ENCODE data around the gene TMEM62. TPM values are rescaled to one million over a fixed set of nuclear protein-coding genes. Genes with fewer than 3 reads are reported as not detected.
A peak's percentile ranks its signal among the peaks of the same experiment; 100 is the strongest.
"Not testable (repeated sequence)": the region's sequence is repeated elsewhere in the genome, so short reads cannot be mapped to it uniquely, and the experiment has no call there.

The TMEM62 gene
- total RNA-seq, 2 donors from 2014 or later, result 10.4 to 16.0 TPM

- H3K9me3 Mint-ChIP-seq, result no peaks in the 10 kb centered on the region
- DNase-seq (ENCODE audit: low spot score in 2 of 2) (no peak), ATAC-seq (no peak)
- H3K27ac Mint-ChIP-seq, result no peak overlapping the region
- peaks cover 7 to 21% of the 10 kb centered on the region in 2 donors for H3K36me3 Mint-ChIP-seq
Observed at GRCh38 chr15:43190178-43190577, 56.8 kb downstream of the TMEM62 start.

DNA sequence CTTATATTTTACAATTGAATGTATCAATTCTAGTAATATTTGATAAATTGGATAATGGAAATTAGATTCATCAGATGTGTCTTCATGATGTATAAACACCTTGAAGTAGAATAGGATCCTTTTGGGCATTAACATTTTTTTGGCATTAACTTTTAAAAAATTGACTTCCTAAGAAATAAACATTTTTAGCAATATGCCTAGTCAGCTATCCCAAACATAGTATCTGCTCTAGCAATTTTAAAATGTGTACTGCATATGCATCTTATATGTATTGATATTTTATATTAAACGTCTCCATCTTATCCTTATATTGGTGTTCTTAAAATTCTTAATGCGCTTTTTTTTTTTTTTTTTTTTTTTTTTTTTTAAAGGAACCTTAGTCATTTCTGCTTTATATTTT lies 60.3 kb downstream of the TMEM62 start:
- Mint-ChIP-seq H3K27ac (no peak overlapping the region), H3K36me3 (peaks cover 16 to 37% of the 10 kb centered on the region in 2 donors), H3K9me3 (no peaks in the 10 kb centered on the region)
- DNase-seq (ENCODE audit: low spot score in 2 of 2) (no peak), ATAC-seq (no peak)

DNA sequence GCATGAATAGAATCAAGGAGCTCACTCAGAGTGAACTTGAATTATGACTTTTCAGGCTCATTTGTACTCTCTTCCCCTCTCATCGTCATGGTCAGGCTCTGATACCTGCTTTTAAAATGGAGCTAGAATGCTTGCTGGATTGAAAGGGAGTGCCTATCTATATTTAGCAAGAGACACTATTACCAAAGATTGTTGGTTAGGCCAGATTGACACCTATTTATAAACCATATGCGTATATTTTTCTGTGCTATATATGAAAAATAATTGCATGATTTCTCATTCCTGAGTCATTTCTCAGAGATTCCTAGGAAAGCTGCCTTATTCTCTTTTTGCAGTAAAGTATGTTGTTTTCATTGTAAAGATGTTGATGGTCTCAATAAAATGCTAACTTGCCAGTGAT lies 61.4 kb downstream of the TMEM62 start:
- ATAC-seq (no peak), DNase-seq (ENCODE audit: low spot score in 2 of 2) (no peak)
- peaks cover 16 to 41% of the 10 kb centered on the region in 2 donors for H3K36me3 Mint-ChIP-seq
- H3K9me3 Mint-ChIP-seq, result no peaks in the 10 kb centered on the region
- no peak overlapping the region for H3K27ac Mint-ChIP-seq

GRCh38 chr15:43196760-43197548 lies 63.6 kb downstream of the TMEM62 start:
- H3K9me3 Mint-ChIP-seq, result no peaks in the 10 kb centered on the region
- DNase-seq (ENCODE audit: low spot score in 2 of 2), result no peak
- H3K27ac Mint-ChIP-seq, result no peak overlapping the region
- no peak for ATAC-seq
- H3K36me3 Mint-ChIP-seq, result peaks cover 16 to 37% of the 10 kb centered on the region in 2 donors

DNA sequence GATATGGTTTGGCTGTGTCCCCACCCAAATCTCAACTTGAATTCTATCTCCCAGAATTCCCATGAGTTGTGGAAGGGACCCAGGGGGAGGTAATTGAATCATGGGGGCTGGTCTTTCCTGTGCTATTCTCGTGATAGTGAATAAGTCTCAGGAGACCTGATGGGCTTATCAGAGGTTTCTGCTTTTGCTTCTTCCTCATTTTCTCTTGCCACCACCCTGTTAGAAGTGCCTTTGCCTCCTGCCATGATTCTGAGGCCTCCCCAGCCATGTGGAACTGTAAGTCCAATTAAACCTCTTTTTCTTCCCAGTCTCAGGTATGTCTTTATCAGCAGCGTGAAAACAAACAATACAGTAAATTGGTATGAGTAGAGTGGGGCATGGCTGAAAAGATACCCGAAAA lies 64.4 kb downstream of the TMEM62 start:
- ATAC-seq; DNase-seq (ENCODE audit: low spot score in 2 of 2); H3K27ac Mint-ChIP-seq; H3K9me3 Mint-ChIP-seq: not testable (repeated sequence)
- H3K36me3 Mint-ChIP-seq, result peaks cover 16 to 29% of the 10 kb centered on the region in 2 donors

GRCh38 chr15:43198556-43198955 lies 65.2 kb downstream of the TMEM62 start:
- DNase-seq (ENCODE audit: low spot score in 2 of 2); H3K9me3 Mint-ChIP-seq; ATAC-seq; H3K27ac Mint-ChIP-seq: not testable (repeated sequence)
- peaks cover 16 to 27% of the 10 kb centered on the region in 2 donors for H3K36me3 Mint-ChIP-seq

GRCh38 chr15:43198992-43199391 lies 65.6 kb downstream of the TMEM62 start:
- DNase-seq (ENCODE audit: low spot score in 2 of 2) (no peak), ATAC-seq (no peak)
- no peak overlapping the region for H3K27ac Mint-ChIP-seq
- H3K36me3 Mint-ChIP-seq, result peaks cover 16 to 27% of the 10 kb centered on the region in 2 donors
- H3K9me3 Mint-ChIP-seq, result no peaks in the 10 kb centered on the region

DNA sequence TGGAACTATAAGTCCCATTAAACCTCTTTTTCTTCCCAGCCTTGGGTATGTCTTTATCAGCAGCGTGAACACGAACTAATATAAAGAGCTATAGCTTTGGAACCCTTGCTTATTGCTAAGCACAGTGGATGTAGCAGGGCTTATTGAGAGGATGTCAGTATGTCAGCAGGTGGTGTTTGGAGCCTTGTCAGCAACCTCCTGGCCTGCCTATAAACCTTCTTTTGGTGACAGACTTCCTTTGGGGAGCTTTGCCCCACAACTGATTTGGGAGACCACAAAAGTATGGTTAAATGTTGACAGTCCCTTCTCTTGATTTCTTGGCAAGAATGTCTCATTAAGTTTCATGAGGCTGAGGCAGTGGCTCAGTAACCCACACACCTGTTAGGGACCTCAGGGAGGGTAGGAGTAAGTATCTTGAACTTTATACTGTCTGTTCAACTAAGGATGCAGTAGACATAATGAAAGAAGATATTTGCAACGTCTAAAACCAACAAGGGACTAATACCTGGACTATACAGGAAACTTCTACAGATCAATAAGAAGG lies 66.6 kb downstream of the TMEM62 start:
- H3K9me3 Mint-ChIP-seq, result no peaks in the 10 kb centered on the region
- peaks cover 16 to 27% of the 10 kb centered on the region in 2 donors for H3K36me3 Mint-ChIP-seq
- DNase-seq (ENCODE audit: low spot score in 2 of 2) (no peak), ATAC-seq (peak; percentile 76 to 84)
- H3K27ac Mint-ChIP-seq, result no peak overlapping the region

DNA sequence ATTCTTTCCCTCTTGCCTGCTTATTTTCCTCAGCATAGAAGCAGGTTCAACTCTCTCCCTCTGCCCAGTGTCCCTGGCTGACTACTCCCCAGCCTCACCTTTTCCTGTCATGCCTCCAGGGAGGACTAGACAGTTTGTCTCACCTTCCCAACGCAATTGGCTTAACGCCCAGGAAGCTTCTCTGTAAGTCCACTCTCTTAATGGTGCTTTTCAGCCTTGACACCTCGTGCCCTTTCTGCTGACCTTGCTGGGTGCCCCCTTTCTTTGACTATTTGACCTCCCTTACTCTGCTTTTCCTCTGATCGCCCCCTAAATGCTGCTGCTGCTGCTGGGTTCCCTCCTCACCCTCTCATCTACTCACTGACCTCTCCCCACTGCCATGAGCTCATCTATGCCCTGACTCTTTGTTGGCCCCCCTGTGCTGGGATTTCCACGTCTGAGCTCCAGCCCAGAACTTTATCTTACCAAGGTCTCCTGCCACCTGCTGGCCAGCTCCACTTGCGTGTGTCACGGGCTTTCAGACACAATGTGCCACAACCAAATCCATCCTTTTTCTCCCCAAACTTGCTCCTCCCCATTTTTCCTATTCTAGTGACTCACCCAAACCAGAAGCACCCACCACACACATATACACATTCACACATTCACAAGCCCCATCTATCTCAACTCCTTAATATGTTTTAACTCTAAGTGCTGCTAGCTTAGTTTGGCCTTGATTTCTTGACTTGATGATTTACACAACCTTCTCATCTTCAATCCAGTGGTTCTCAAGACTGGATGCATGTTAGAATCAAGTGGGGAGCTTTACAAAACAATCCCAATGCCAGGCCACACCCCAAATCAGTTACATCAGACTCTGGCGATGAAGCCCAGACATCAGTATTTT lies 70.9 kb downstream of the TMEM62 start:
- H3K9me3 Mint-ChIP-seq, result no peaks in the 10 kb centered on the region
- DNase-seq (ENCODE audit: low spot score in 2 of 2) (peak; percentile 48 to 53), ATAC-seq (peak in 1 of 2 donors; percentile 56)
- peaks cover 0 to 6% of the 10 kb centered on the region in 2 donors for H3K36me3 Mint-ChIP-seq
- H3K27ac Mint-ChIP-seq, result no peak overlapping the region

- Mint-ChIP-seq H3K27ac (no peak overlapping the region), H3K36me3 (no peaks in the 10 kb centered on the region), H3K9me3 (no peaks in the 10 kb centered on the region)
- ATAC-seq, result no peak
- peak in 1 of 2 donors; percentile 20 for DNase-seq (ENCODE audit: low spot score in 2 of 2)
Observed at GRCh38 chr15:43206054-43206453, 72.7 kb downstream of the TMEM62 start.

- Mint-ChIP-seq H3K9me3 (no peaks in the 10 kb centered on the region), H3K27ac (no peak overlapping the region), H3K36me3 (no peaks in the 10 kb centered on the region)
- peak in 1 of 2 donors; percentile 41 for DNase-seq (ENCODE audit: low spot score in 2 of 2)
- ATAC-seq, result no peak
Observed at GRCh38 chr15:43207024-43207423, 73.6 kb downstream of the TMEM62 start.

DNA sequence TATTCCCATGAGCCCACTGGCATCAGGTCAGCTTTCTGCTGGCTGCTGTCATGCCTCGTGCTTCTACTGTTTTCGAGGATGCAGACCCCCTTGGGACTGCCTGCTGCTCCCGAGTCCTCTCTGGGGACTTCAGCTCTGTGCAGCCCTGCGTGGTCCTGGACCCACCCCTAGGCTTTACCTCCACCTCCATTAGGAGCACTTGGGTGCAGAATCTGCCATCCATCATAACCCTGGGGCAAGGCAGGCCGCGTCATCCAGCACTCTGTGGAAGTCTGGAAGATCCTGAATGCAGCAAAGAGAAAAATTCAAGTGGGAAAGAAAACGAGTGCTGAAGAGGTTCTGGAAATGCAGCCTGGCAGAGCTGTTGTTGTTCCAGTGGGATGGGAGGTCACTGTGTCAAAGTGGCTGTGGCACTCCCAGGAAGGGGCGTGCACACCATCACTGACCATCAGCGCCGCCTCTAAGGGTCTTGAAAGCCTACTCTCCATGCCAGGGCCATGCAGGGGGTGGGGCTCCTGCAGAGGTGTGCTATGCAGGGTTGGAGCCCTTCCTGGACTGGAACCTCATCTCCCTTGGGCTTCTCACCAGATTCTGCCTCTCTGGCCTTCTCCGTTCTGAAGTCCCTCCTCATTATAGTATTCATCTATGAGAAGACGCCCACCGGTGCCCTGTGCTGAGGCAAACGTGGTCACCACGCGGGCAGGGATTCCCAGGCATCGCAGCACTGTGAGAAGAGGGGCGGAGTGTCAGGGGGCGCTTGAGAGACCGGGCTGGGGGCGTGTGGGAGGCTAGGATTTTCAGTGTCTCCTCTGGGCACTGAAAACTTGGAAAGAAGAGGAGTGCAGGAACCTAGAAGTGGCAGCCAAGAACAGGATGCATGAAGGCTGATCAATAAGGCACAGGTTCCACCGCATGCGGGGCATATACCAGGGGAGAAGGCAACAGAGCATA lies 74.9 kb downstream of the TMEM62 start:
- ATAC-seq (no peak), DNase-seq (ENCODE audit: low spot score in 2 of 2) (peak in 1 of 2 donors; percentile 49)
- H3K9me3 Mint-ChIP-seq, result no peaks in the 10 kb centered on the region
- H3K36me3 Mint-ChIP-seq, result no peaks in the 10 kb centered on the region
- peak overlapping the region in 1 of 2 donors; percentile 5 for H3K27ac Mint-ChIP-seq

GRCh38 chr15:43209059-43209824 lies 75.9 kb downstream of the TMEM62 start:
- no peak for ATAC-seq
- DNase-seq (ENCODE audit: low spot score in 2 of 2), result peak in 1 of 2 donors; percentile 53
- H3K27ac Mint-ChIP-seq, result no peak overlapping the region
- no peaks in the 10 kb centered on the region for H3K9me3 Mint-ChIP-seq
- H3K36me3 Mint-ChIP-seq, result no peaks in the 10 kb centered on the region

- no peak overlapping the region for H3K27ac Mint-ChIP-seq
- peak in 1 of 2 donors; percentile 31 for DNase-seq (ENCODE audit: low spot score in 2 of 2)
Observed at GRCh38 chr15:43210172-43210745, 76.9 kb downstream of the TMEM62 start.

DNA sequence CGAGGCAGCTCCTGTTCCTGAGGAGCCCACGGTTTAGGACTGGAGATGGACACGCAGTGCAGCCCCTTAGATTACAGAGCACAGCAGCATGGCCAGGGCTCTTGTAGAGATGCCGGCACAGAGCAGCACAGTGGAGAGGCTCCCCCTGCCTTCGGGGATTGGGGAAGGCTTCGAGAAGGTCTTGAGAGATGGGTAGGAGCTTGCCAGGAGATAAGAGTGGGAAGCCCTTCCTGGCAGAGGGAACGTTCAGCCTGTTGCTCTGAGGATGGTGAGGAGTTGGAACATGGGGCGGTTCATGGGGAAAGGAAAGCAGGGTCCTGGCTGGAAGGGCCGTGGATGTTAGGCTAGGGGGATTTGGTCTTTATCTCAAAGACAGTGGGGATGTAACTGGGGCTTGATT lies 77.4 kb downstream of the TMEM62 start:
- Mint-ChIP-seq H3K9me3 (no peaks in the 10 kb centered on the region), H3K36me3 (no peaks in the 10 kb centered on the region), H3K27ac (peak overlapping the region in 1 of 2 donors; percentile 19)
- ATAC-seq (no peak), DNase-seq (ENCODE audit: low spot score in 2 of 2) (peak in 1 of 2 donors; percentile 16)

More at GRCh38 chr15:43210172-43210745, 76.9 kb downstream of the TMEM62 start:
- Mint-ChIP-seq H3K9me3 (no peaks in the 10 kb centered on the region), H3K36me3 (no peaks in the 10 kb centered on the region)
- ATAC-seq, result no peak

All from activated naive CD4-positive, alpha-beta T cell treated with anti-CD3 and anti-CD28 coated beads, Interleukin-2, amount 50 U/mL, for 72 hours (primary cell).